ACC112 (cell line): Measurements from ENCODE around the gene CCDC47.
A peak's percentile ranks its signal among the peaks of the same experiment; 100 is the strongest.

ENCODE experiments used
- H2AFZ ChIP-seq: fragments of 200-600 bp; sonication (generic); one replicate; pipeline ENCODE4 v1.6.0; 2017; ENCODE audit warnings: antibody characterized with exemption, low read length; ENCODE audit not compliant: unreplicated experiment
- H3K27ac ChIP-seq: fragments of 200-600 bp; sonication (generic); 2 replicates; pipeline ENCODE4 v1.5.1; 2014; ENCODE audit warnings: low read depth, mild to moderate bottlenecking, antibody characterized with exemption, low read length, moderate library complexity
- H3K27me3 ChIP-seq: fragments of 200-600 bp; sonication (generic); 2 replicates; pipeline ENCODE4 v1.6.1; 2014; ENCODE audit warnings: mild to moderate bottlenecking, antibody characterized with exemption, low read length, moderate library complexity, mixed read lengths; ENCODE audit not compliant: insufficient read depth
- H3K36me3 ChIP-seq: fragments of 200-600 bp; sonication (generic); 2 replicates; pipeline ENCODE4 v1.6.1; 2016; ENCODE audit warnings: mild to moderate bottlenecking, antibody characterized with exemption, low read length, moderate library complexity, mixed read lengths; ENCODE audit not compliant: insufficient read depth
- H3K4me1 ChIP-seq: fragments of 200-600 bp; sonication (generic); one replicate; pipeline ENCODE4 v1.6.1; 2016; ENCODE audit warnings: low read length, mixed read lengths; ENCODE audit not compliant: insufficient read depth, unreplicated experiment, control insufficient read depth
- H3K4me3 ChIP-seq: fragments of 200-600 bp; sonication (generic); 2 replicates; pipeline ENCODE4 v1.5.1; 2014; ENCODE audit warnings: mild to moderate bottlenecking, low read depth, low read length
- H3K79me2 ChIP-seq: fragments of 200-600 bp; sonication (generic); one replicate; pipeline ENCODE4 v1.6.0; 2016; ENCODE audit warnings: low read length; ENCODE audit not compliant: control insufficient read depth, unreplicated experiment, insufficient read depth

The CCDC47 gene

DNA sequence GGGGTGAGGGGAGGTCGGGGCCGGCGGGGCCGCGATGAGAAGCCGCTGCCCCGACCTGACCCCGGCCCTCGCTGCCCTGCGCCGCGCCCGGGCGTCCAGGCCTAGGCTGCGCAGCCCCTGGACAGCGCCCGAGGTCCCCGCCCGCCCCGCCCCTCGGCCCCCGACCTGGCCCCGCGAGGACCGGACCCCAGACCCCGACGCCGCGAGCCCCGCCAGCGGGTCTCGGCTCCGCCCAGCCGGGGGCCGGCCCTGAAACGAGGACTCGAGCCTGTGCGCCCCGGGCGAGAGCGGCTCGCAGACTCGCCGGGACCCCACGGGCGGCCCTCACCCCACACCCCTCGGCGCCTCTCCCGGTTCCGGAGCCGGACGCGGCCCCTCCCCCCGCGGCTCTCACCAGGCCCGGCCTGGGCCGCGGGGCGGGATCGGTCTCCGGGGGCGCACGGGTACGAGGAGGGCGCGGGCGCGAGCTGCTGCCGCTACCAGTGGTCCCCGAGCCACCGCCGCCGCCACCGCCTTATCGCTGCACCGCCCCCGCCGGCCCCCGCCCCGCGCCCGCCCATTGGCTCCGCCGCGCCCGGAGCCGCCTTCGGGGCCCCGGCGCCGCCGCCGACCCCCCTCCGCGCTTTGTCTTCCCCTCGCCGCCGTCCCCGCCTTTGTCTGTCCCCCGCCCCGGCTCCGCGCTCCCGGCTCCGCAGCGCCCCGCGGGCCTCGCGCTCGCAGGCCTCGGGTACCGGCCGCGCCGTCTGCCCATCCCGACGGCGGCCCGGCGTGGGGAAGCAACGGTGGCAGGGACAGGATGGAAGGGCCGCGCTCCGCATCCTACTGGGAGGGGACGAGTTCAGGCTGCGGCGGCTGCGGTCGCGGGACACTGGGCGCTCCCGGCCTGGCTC, 73.5 kb downstream of the CCDC47 start, which contains the start of gene LIMD2:
Gene LIMD2, minus strand, starts transcription at position 488 of the 890 bp plus-strand sequence. CDS start 827 bp downstream, outside the sequence.
- H3K27me3 ChIP-seq: no peaks in the 10 kb centered on the region
- H3K4me3 ChIP-seq: peak within 1 kb of the TSS; percentile 87
- peaks cover 7% of the 10 kb centered on the region; the same call in 1 of the 2 replicates for H3K36me3 ChIP-seq
- H2AFZ ChIP-seq: peak within 1 kb of the TSS; percentile 83
- H3K4me1 ChIP-seq: peaks cover 24% of the 10 kb centered on the region
- peaks cover 21% of the 10 kb centered on the region for H3K79me2 ChIP-seq
- peak within 1 kb of the TSS; percentile 58 for H3K27ac ChIP-seq

GRCh38 chr17:63698886-63699637, 74.3 kb downstream of the CCDC47 start:
- H3K4me3 ChIP-seq: peak overlapping the region; percentile 87
- no peak overlapping the region for H3K27ac ChIP-seq
- peaks cover 7% of the 10 kb centered on the region; the same call in 1 of the 2 replicates for H3K36me3 ChIP-seq
- peaks cover 24% of the 10 kb centered on the region for H3K4me1 ChIP-seq
- no peaks in the 10 kb centered on the region for H3K27me3 ChIP-seq
- H3K79me2 ChIP-seq: peaks cover 21% of the 10 kb centered on the region
- no peak overlapping the region for H2AFZ ChIP-seq

DNA sequence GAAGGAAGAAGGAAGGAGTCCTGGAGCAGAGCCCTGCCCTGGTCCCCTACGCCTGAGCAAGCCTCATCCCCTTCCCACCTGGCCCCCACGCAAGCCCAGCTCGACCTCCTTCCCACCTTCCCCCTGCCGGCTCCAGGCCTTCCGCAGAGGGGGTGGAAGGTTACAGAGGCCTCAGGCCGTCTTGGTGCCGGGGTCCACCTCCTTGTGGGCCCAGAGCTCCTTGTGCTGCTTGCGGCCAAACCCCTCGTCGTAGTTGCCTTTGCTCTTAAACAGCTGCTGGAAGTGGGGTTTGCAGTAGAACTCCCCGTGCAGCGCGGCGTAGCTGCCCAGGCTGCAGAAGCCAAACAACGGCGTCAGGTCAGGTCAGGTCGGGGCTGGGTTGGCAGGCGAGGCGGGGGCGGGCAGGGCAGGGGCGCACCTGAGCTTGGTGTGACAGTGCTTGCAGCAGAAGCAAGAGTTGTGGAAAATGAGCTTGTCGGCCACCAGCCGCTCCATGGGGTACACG, 75.0 kb downstream of the CCDC47 start:
- H3K27me3 ChIP-seq: no peaks in the 10 kb centered on the region
- no peak overlapping the region for H2AFZ ChIP-seq
- H3K36me3 ChIP-seq: peaks cover under 1% of the 10 kb centered on the region; the same call in 1 of the 2 replicates
- no peak overlapping the region for H3K27ac ChIP-seq
- H3K79me2 ChIP-seq: peaks cover 21% of the 10 kb centered on the region
- H3K4me1 ChIP-seq: peaks cover 24% of the 10 kb centered on the region
- peak overlapping the region; percentile 87; the same call in 1 of the 2 replicates for H3K4me3 ChIP-seq

- no peaks in the 10 kb centered on the region for H3K36me3 ChIP-seq
- peaks cover 21% of the 10 kb centered on the region for H3K4me1 ChIP-seq
- no peaks in the 10 kb centered on the region for H3K27me3 ChIP-seq
- H3K4me3 ChIP-seq: no peak overlapping the region
- no peak overlapping the region for H2AFZ ChIP-seq
- peaks cover 17% of the 10 kb centered on the region for H3K79me2 ChIP-seq
- H3K27ac ChIP-seq: no peak overlapping the region
These were observed 75.8 kb downstream of the CCDC47 start for GRCh38 chr17:63697341-63698286.

- Histone ChIP-seq H3K79me2 (peaks cover 8% of the 10 kb centered on the region), H3K36me3 (no peaks in the 10 kb centered on the region), H3K27me3 (no peaks in the 10 kb centered on the region), H3K4me1 (peaks cover 11% of the 10 kb centered on the region), H3K4me3 (no peak overlapping the region), H2AFZ (no peak overlapping the region), H3K27ac (no peak overlapping the region)
These were observed 76.9 kb downstream of the CCDC47 start for GRCh38 chr17:63696381-63696961.

GRCh38 chr17:63695889-63696288, 77.5 kb downstream of the CCDC47 start:
- Histone ChIP-seq H3K36me3 (no peaks in the 10 kb centered on the region), H2AFZ (no peak overlapping the region)

More at GRCh38 chr17:63695889-63696288, 77.5 kb downstream of the CCDC47 start:
- Histone ChIP-seq H3K4me3 (no peak overlapping the region), H3K27ac (no peak overlapping the region), H3K27me3 (no peaks in the 10 kb centered on the region), H3K4me1 (peaks cover 7% of the 10 kb centered on the region), H3K79me2 (peaks cover 2% of the 10 kb centered on the region)
